Neural crest cell (in vitro differentiated cells): ENCODE measurements around the gene CHD6. TPM values are rescaled to one million over a fixed set of nuclear protein-coding genes. Genes with fewer than 3 reads are reported as not detected.

Experiments used
- DNase-seq: peaks from one replicate; pipeline ENCODE4 v3.0.0; 2021; ENCODE audit warnings: low read depth, mixed read lengths, low spot score
- H3K27ac Mint-ChIP-seq: one replicate; pipeline ENCODE4 v1.8.0; 2021; ENCODE audit warnings: mild to moderate bottlenecking, mixed read lengths; ENCODE audit not compliant: unreplicated experiment
- H3K27me3 Mint-ChIP-seq: 2 replicates; pipeline ENCODE4 v1.8.0; 2021; ENCODE audit warnings: low read depth, mild to moderate bottlenecking, mixed read lengths
- H3K36me3 Mint-ChIP-seq: 2 replicates; pipeline ENCODE4 v1.8.0; 2021; ENCODE audit warnings: low read depth, mild to moderate bottlenecking, mixed read lengths
- H3K4me1 Mint-ChIP-seq: 2 replicates; pipeline ENCODE4 v1.8.0; 2021; ENCODE audit warnings: mixed read lengths
- H3K4me3 Mint-ChIP-seq: one replicate; pipeline ENCODE4 v1.8.0; 2021; ENCODE audit warnings: mild to moderate bottlenecking, mixed read lengths
- H3K9me3 Mint-ChIP-seq: 2 replicates; pipeline ENCODE4 v1.8.0; 2021; ENCODE audit warnings: mixed read lengths
- CTCF ChIP-seq: fragments of 200-600 bp; sonication (generic); conservative IDR thresholded peaks from 2 replicates; pipeline ENCODE4 v1.5.0; 2021; ENCODE audit warnings: antibody characterized with exemption, mild to moderate bottlenecking
- total RNA-seq: library from RNA; stranded (reverse); gene quantifications from 2 replicates; pipeline ENCODE4 v1.2.1, GENCODE V29; 2021

Gene CHD6
- total RNA-seq, 1 donor from 2014 or later: 51.2 TPM

GRCh38 chr20:41475503-41475902 lies 142.7 kb downstream of the CHD6 start:
- peak overlapping the region; percentile 2 for H3K4me3 Mint-ChIP-seq
- TF ChIP-seq CTCF: no peak
- peaks cover 24% of the 10 kb centered on the region for H3K4me1 Mint-ChIP-seq
- peaks cover 33% of the 10 kb centered on the region for H3K36me3 Mint-ChIP-seq
- no peaks in the 10 kb centered on the region for H3K27me3 Mint-ChIP-seq
- peak overlapping the region; percentile 45 for H3K27ac Mint-ChIP-seq
- DNase-seq: no peak
- H3K9me3 Mint-ChIP-seq: no peaks in the 10 kb centered on the region

- Mint-ChIP-seq H3K27me3 (no peaks in the 10 kb centered on the region), H3K9me3 (no peaks in the 10 kb centered on the region), H3K27ac (peak overlapping the region; percentile 22), H3K4me3 (no peak overlapping the region), H3K4me1 (peaks cover 12% of the 10 kb centered on the region), H3K36me3 (peaks cover 31% of the 10 kb centered on the region)
- no peak for TF ChIP-seq CTCF
- no peak for DNase-seq
These were observed 147.6 kb downstream of the CHD6 start for GRCh38 chr20:41470362-41471095.

GRCh38 chr20:41469868-41470267 lies 148.3 kb downstream of the CHD6 start:
- H3K4me3 Mint-ChIP-seq: no peak overlapping the region
- no peaks in the 10 kb centered on the region for H3K27me3 Mint-ChIP-seq
- no peak overlapping the region for H3K27ac Mint-ChIP-seq
- H3K36me3 Mint-ChIP-seq: peaks cover 35% of the 10 kb centered on the region
- peaks cover 6% of the 10 kb centered on the region for H3K4me1 Mint-ChIP-seq
- no peak for TF ChIP-seq CTCF
- peaks cover 3% of the 10 kb centered on the region for H3K9me3 Mint-ChIP-seq
- no peak for DNase-seq

- no peak overlapping the region for H3K4me3 Mint-ChIP-seq
- H3K36me3 Mint-ChIP-seq: peaks cover 41% of the 10 kb centered on the region
- peaks cover 1% of the 10 kb centered on the region for H3K4me1 Mint-ChIP-seq
- DNase-seq: no peak
- no peak for TF ChIP-seq CTCF
- H3K27me3 Mint-ChIP-seq: no peaks in the 10 kb centered on the region
- H3K27ac Mint-ChIP-seq: no peak overlapping the region
- peaks cover 3% of the 10 kb centered on the region for H3K9me3 Mint-ChIP-seq
These were observed 149.1 kb downstream of the CHD6 start for GRCh38 chr20:41468994-41469600.

GRCh38 chr20:41467690-41468089 lies 150.5 kb downstream of the CHD6 start:
- no peak for TF ChIP-seq CTCF
- no peaks in the 10 kb centered on the region for H3K4me1 Mint-ChIP-seq
- no peaks in the 10 kb centered on the region for H3K27me3 Mint-ChIP-seq
- H3K27ac Mint-ChIP-seq: no peak overlapping the region
- no peak for DNase-seq
- H3K36me3 Mint-ChIP-seq: peaks cover 42% of the 10 kb centered on the region
- peaks cover 3% of the 10 kb centered on the region for H3K9me3 Mint-ChIP-seq
- no peak overlapping the region for H3K4me3 Mint-ChIP-seq
